RPMI7951 (cell line): ENCODE measurements around the gene CHST13. TPM values are rescaled to one million over a fixed set of nuclear protein-coding genes. Genes with fewer than 3 reads are reported as not detected.

Experiments used
- DNase-seq: peaks from one replicate; pipeline ENCODE4 v3.0.0-alpha.2; 2012; ENCODE audit warnings: low read depth
- total RNA-seq: library from RNA; depleted of rRNA; stranded (reverse); fragments of >200 nt; shearing (Covaris generic); gene quantifications from 2 replicates; pipeline ENCODE4 v1.2.3, GENCODE V29; 2014

CHST13 gene
- total RNA-seq, 1 experiment from 2014 or later: not detected

GRCh38 chr3:126553284-126554084, 29.5 kb downstream of the CHST13 start:
- no peak for DNase-seq

- DNase-seq: no peak
These were observed 30.9 kb downstream of the CHST13 start for GRCh38 chr3:126554560-126555525.

GRCh38 chr3:126555795-126556636, 32.1 kb downstream of the CHST13 start:
- DNase-seq: no peak

- no peak for DNase-seq
These were observed 32.9 kb downstream of the CHST13 start for GRCh38 chr3:126556637-126557414.

GRCh38 chr3:126557415-126557745, 33.4 kb downstream of the CHST13 start:
- DNase-seq: no peak

GRCh38 chr3:126557761-126558160, 33.8 kb downstream of the CHST13 start:
- DNase-seq: no peak

- DNase-seq: no peak
These were observed 34.5 kb downstream of the CHST13 start, which contains the start of gene C3orf22 for GRCh38 chr3:126558336-126559071. Gene C3orf22, minus strand, starts transcription at chr3:126558932. Its CDS starts 5,542 bp downstream, at chr3:126553390.

GRCh38 chr3:126562737-126563276, 38.9 kb downstream of the CHST13 start:
- DNase-seq: no peak

- DNase-seq: peak; percentile 24
These were observed 43.9 kb downstream of the CHST13 start for GRCh38 chr3:126567696-126568438.

- DNase-seq: no peak
These were observed 44.9 kb downstream of the CHST13 start for GRCh38 chr3:126568776-126569342.

- no peak for DNase-seq
These were observed 45.5 kb downstream of the CHST13 start for GRCh38 chr3:126569390-126569975.

- no peak for DNase-seq
These were observed 46.2 kb downstream of the CHST13 start for GRCh38 chr3:126570103-126570541.

- DNase-seq: no peak
These were observed 47.1 kb downstream of the CHST13 start for GRCh38 chr3:126571078-126571477.

GRCh38 chr3:126573492-126574117, 49.6 kb downstream of the CHST13 start:
- peak; percentile 69 for DNase-seq

- no peak for DNase-seq
These were observed 53.3 kb downstream of the CHST13 start for GRCh38 chr3:126577261-126577660.

GRCh38 chr3:126578702-126579101, 54.7 kb downstream of the CHST13 start:
- no peak for DNase-seq

GRCh38 chr3:126580746-126581145, 56.8 kb downstream of the CHST13 start:
- no peak for DNase-seq

- no peak for DNase-seq
These were observed 57.6 kb downstream of the CHST13 start for GRCh38 chr3:126581569-126581968.
